SK-N-SH (cell line): ENCODE results near the gene CDK5RAP2. TPM values are rescaled to one million over a fixed set of nuclear protein-coding genes. Genes with fewer than 3 reads are reported as not detected.

ENCODE experiments used
- CTCF ChIA-PET: fragments of 300-600, 350-600 bp; formaldehyde crosslinking; extraction: SDS; loops from one replicate; lab custom pipeline; 2021; lab: Yijun Ruan, JAX
- POLR2A ChIA-PET: fragments of 350-600 bp; sonication (Branson Sonifier 250); formaldehyde crosslinking; extraction: SDS; loops from one replicate; lab custom pipeline; 2020; ENCODE audit warnings: antibody characterized with exemption, inconsistent platforms; lab: Yijun Ruan, JAX
- DNase-seq: peaks from one replicate; pipeline ENCODE4 v3.0.0; 2012
- H2AFZ ChIP-seq: fragments of 200-600 bp; sonication (generic); 2 replicates; pipeline ENCODE4 v1.8.1; 2016; ENCODE audit warnings: antibody characterized with exemption, mild to moderate bottlenecking, low read depth
- H3F3A ChIP-seq: fragments of 200-600 bp; sonication (generic); replicated peaks from 2 replicates; pipeline ENCODE3; 2016; ENCODE audit warnings: antibody characterized with exemption, mild to moderate bottlenecking; ENCODE audit not compliant: insufficient read depth
- H3K27ac ChIP-seq, 2 experiments: fragments of 200-500 bp in 1 of 2; fragments of 200-600 bp in 1 of 2; sonication (Bioruptor generic) in 1 of 2; sonication (generic), shearing (Covaris generic) in 1 of 2; 2 replicates each; pipeline versions ENCODE4 v1.5.1 to v1.6.1; 2014 to 2016; ENCODE audit warnings: low read depth in 2 of 2, inconsistent platforms in 1 of 2, low read length in 1 of 2, mild to moderate bottlenecking in 1 of 2, mixed read lengths in 1 of 2
- H3K27me3 ChIP-seq: fragments of 200-600 bp; sonication (generic), shearing (Covaris generic); 2 replicates; pipeline ENCODE4 v1.6.1; 2016; ENCODE audit warnings: mixed run types; ENCODE audit not compliant: insufficient read depth
- H3K36me3 ChIP-seq, 2 experiments: fragments of 200-500 bp in 1 of 2; fragments of 200-600 bp in 1 of 2; sonication (Bioruptor generic) in 1 of 2; sonication (generic) in 1 of 2; replicated peaks in 1 of 2; 2 replicates each; pipeline versions ENCODE3 to v1.5.1; 2014 to 2016; ENCODE audit warnings: low read length in 1 of 2, mild to moderate bottlenecking in 1 of 2; ENCODE audit not compliant: insufficient read depth in 2 of 2, control insufficient read depth in 1 of 2
- H3K4me1 ChIP-seq, 2 experiments: fragments of 200-500 bp in 1 of 2; fragments of 200-600 bp in 1 of 2; sonication (Bioruptor generic) in 1 of 2; sonication (generic), shearing (Covaris generic) in 1 of 2; 2 replicates each; pipeline versions ENCODE4 v1.5.1 to v1.6.1; 2014 to 2016; ENCODE audit warnings: low read depth in 1 of 2, low read length in 1 of 2, mixed run types in 1 of 2; ENCODE audit not compliant: insufficient read depth in 2 of 2, control insufficient read depth in 1 of 2
- H3K4me2 ChIP-seq: fragments of 200-600 bp; sonication (generic), shearing (Covaris generic); 2 replicates; pipeline ENCODE4 v1.6.1; 2017; ENCODE audit warnings: mixed run types
- H3K4me3 ChIP-seq, 2 experiments: fragments of 200-500 bp in 1 of 2; fragments of 200-600 bp in 1 of 2; sonication (Bioruptor generic) in 1 of 2; sonication (generic), shearing (Covaris generic) in 1 of 2; 2 replicates each; pipeline versions ENCODE4 v1.5.1 to v1.8.1; 2014 to 2016; ENCODE audit warnings: low read depth in 2 of 2, inconsistent platforms in 1 of 2, low read length in 1 of 2, mild to moderate bottlenecking in 1 of 2, mixed read lengths in 1 of 2, moderate library complexity in 1 of 2
- H3K79me2 ChIP-seq: fragments of 200-600 bp; sonication (generic); 2 replicates; pipeline ENCODE4 v1.8.1; 2017; ENCODE audit warnings: mild to moderate bottlenecking; ENCODE audit not compliant: insufficient read depth
- H3K9ac ChIP-seq: fragments of 200-600 bp; sonication (generic); 2 replicates; pipeline ENCODE4 v1.6.1; 2017; ENCODE audit warnings: mixed run types
- H3K9me2 ChIP-seq: fragments of 200-600 bp; sonication (generic); 2 replicates; pipeline ENCODE4 v1.6.1; 2017; ENCODE audit warnings: mixed run types
- H3K9me3 ChIP-seq: fragments of 200-600 bp; sonication (generic); 2 replicates; pipeline ENCODE4 v1.6.1; 2017; ENCODE audit warnings: mixed run types, mild to moderate bottlenecking, moderate library complexity
- H4K20me1 ChIP-seq: fragments of 200-600 bp; sonication (generic); 2 replicates; pipeline ENCODE4 v1.6.1; 2017; ENCODE audit warnings: mild to moderate bottlenecking, mixed run types; ENCODE audit not compliant: insufficient read depth
- CHD2 ChIP-seq: fragments of 150-350 bp; IDR thresholded peaks from 2 replicates; pipeline ENCODE4 v1.6.1; 2018; ENCODE audit warnings: low read length; ENCODE audit not compliant: partially characterized antibody
- CTCF ChIP-seq: fragments of 200-600 bp; sonication (generic); IDR thresholded peaks from 2 replicates; pipeline ENCODE4 v1.6.1; 2017; ENCODE audit warnings: antibody characterized with exemption, mild to moderate bottlenecking, moderate library complexity
- ELF1 ChIP-seq: IDR thresholded peaks from 2 replicates; pipeline ENCODE4 v1.4.0; 2012
- EZH2phosphoT487 ChIP-seq: fragments of 200-600 bp; sonication (generic); IDR thresholded peaks from 2 replicates; pipeline ENCODE4 v1.6.1; 2017; ENCODE audit warnings: low read depth, mixed run types, mild to moderate bottlenecking, antibody characterized with exemption, moderate library complexity, borderline replicate concordance
- FOXM1 ChIP-seq: IDR thresholded peaks from 2 replicates; pipeline ENCODE4 v1.4.0; 2012; ENCODE audit warnings: low read depth, mild to moderate bottlenecking
- GATA2 ChIP-seq: sonication (generic); formaldehyde crosslinking; IDR thresholded peaks from 2 replicates; pipeline ENCODE4 v1.5.0; 2020; ENCODE audit warnings: mild to moderate bottlenecking, missing genetic modification reagents
- IRF3 ChIP-seq: fragments of 150-350 bp; IDR thresholded peaks from 2 replicates; pipeline ENCODE4 v1.6.1; 2016; ENCODE audit warnings: mild to moderate bottlenecking, low read depth, low read length
- MXI1 ChIP-seq: IDR thresholded peaks from 2 replicates; pipeline ENCODE4 v1.6.1; 2012; ENCODE audit warnings: mild to moderate bottlenecking, low read depth, low read length, improper control_type of control experiment
- PBX3 ChIP-seq: IDR thresholded peaks from 2 replicates; pipeline ENCODE4; 2012
- RAD21 ChIP-seq: IDR thresholded peaks from 2 replicates; pipeline ENCODE4 v1.6.1; 2012; ENCODE audit warnings: mild to moderate bottlenecking, low read length
- RFX5 ChIP-seq: IDR thresholded peaks from 2 replicates; pipeline ENCODE4 v1.6.1; 2012; ENCODE audit warnings: mild to moderate bottlenecking, improper control_type of control experiment, low read length
- RXRA ChIP-seq: IDR thresholded peaks from 2 replicates; pipeline ENCODE4 v1.4.0; 2012; ENCODE audit warnings: low read depth, mild to moderate bottlenecking, borderline replicate concordance
- SIN3A ChIP-seq: IDR thresholded peaks from 2 replicates; pipeline ENCODE4 v1.6.1; 2012; ENCODE audit warnings: low read depth, mild to moderate bottlenecking, low read length, moderate library complexity, borderline replicate concordance
- TAF1 ChIP-seq: IDR thresholded peaks from 2 replicates; pipeline ENCODE4 v1.6.1; 2012; ENCODE audit warnings: low read depth, mild to moderate bottlenecking, low read length, moderate library complexity, borderline replicate concordance
- TEAD4 ChIP-seq: IDR thresholded peaks from 2 replicates; pipeline ENCODE4 v1.4.0; 2012; ENCODE audit warnings: mild to moderate bottlenecking, borderline replicate concordance; ENCODE audit not compliant: insufficient read depth
- USF1 ChIP-seq: IDR thresholded peaks from 2 replicates; pipeline ENCODE4 v1.4.0; 2012; ENCODE audit warnings: low read depth, borderline replicate concordance
- ZBTB33 ChIP-seq: IDR thresholded peaks from 2 replicates; pipeline ENCODE4 v1.4.0; 2012; ENCODE audit warnings: low read depth, borderline replicate concordance
- WGBS: methylation state at CpG from one replicate; pipeline ENCODE4 v1.1.6; 2017; ENCODE audit warnings: low lambda C conversion rate; 5-methylcytosine and 5-hydroxymethylcytosine counted together
- polyA plus RNA-seq, 3 experiments: library from polyadenylated mRNA; depleted of rRNA; stranded (reverse); fragments of >200 nt; gene quantifications; 2 replicates each; pipeline ENCODE4 v1.2.3, GENCODE V29; 2012

The CDK5RAP2 gene
- polyA plus RNA-seq, 1 of the 3 experiments (the other 2 are of a cell fraction), result 20.7 TPM

- Histone ChIP-seq H3K4me2 (peak overlapping the region; percentile 53; the same call in 1 of the 2 replicates), H2AFZ (no peak overlapping the region), H3F3A (peaks cover 6% of the 10 kb centered on the region), H3K27me3 (no peaks in the 10 kb centered on the region), H3K9me2 (no peaks in the 10 kb centered on the region), H3K79me2 (no peaks in the 10 kb centered on the region), H3K36me3 (peaks cover 27 to 69% of the 10 kb centered on the region in 2 experiments), H3K9me3 (no peaks in the 10 kb centered on the region), H3K4me1 (peaks cover 2 to 13% of the 10 kb centered on the region in 2 experiments), H3K4me3 (no peak overlapping the region), H4K20me1 (no peaks in the 10 kb centered on the region), H3K9ac (no peak overlapping the region), H3K27ac (peak overlapping the region in 1 of 2 experiments; percentile 33; a peak in 1 of 4 replicates)
- DNase-seq, result no peak
- ChIA-PET POLR2A (no interaction called here), CTCF (no interaction called here)
- TF ChIP-seq PBX3, result no peak
- no peak for TF ChIP-seq RAD21
- TF ChIP-seq TAF1, result no peak
- TF ChIP-seq ZBTB33, result no peak
- TF ChIP-seq GATA2 (CRISPR knock-in tag), result no peak
- TF ChIP-seq USF1, result no peak
- TF ChIP-seq MXI1, result no peak
- 72% methylated on average over 6 of the region's 7 CpGs for WGBS
Measured at GRCh38 chr9:120393386-120394057, 186.4 kb downstream of the CDK5RAP2 start.

- Histone ChIP-seq H3K79me2 (no peaks in the 10 kb centered on the region), H3K4me3 (no peak overlapping the region), H3K9ac (no peak overlapping the region), H3K27me3 (no peaks in the 10 kb centered on the region), H2AFZ (no peak overlapping the region), H4K20me1 (no peaks in the 10 kb centered on the region), H3K4me1 (peaks cover 2 to 13% of the 10 kb centered on the region in 2 experiments), H3F3A (peaks cover 6% of the 10 kb centered on the region), H3K9me3 (no peaks in the 10 kb centered on the region), H3K27ac (no peak overlapping the region), H3K4me2 (no peak overlapping the region), H3K36me3 (peaks cover 21 to 63% of the 10 kb centered on the region in 2 experiments), H3K9me2 (no peaks in the 10 kb centered on the region)
- CTCF ChIA-PET, result no interaction called here
- POLR2A ChIA-PET, result no interaction called here
- WGBS, result 98% methylated on average over 8 of the region's 8 CpGs
- no peak for DNase-seq
- TF ChIP-seq TAF1, result no peak
- TF ChIP-seq ELF1, result no peak
- no peak for TF ChIP-seq CHD2
- TF ChIP-seq TEAD4, result no peak
- no peak for TF ChIP-seq FOXM1
- no peak for TF ChIP-seq SIN3A
- no peak for TF ChIP-seq EZH2phosphoT487
- TF ChIP-seq IRF3, result no peak
- TF ChIP-seq RFX5, result no peak
- no peak for TF ChIP-seq ZBTB33
- TF ChIP-seq RXRA, result no peak
- no peak for TF ChIP-seq CTCF
Measured at GRCh38 chr9:120392711-120393110, 187.3 kb downstream of the CDK5RAP2 start.
